HL-60 (cell line): ENCODE data around the gene WWOX.

Experiments
- DNase-seq, 2 experiments: peaks; one replicate each; pipeline ENCODE4 v3.0.0-alpha.2; 2010 to 2020; ENCODE audit warnings: low read depth in 1 of 2, low spot score in 1 of 2
- H3K27ac ChIP-seq: fragments of 250-450 bp; sonication (Bioruptor Pico); replicated peaks from 2 replicates; pipeline ENCODE4 v1.5.1; 2020; ENCODE audit warnings: mild to moderate bottlenecking, moderate library complexity
- H3K27me3 ChIP-seq: fragments of 250-450 bp; sonication (Bioruptor Pico); 2 replicates; pipeline ENCODE4 v1.5.1; 2021; ENCODE audit warnings: mild to moderate bottlenecking, moderate library complexity; ENCODE audit not compliant: insufficient read depth, poor library complexity, severe bottlenecking
- H3K4me3 ChIP-seq: replicated peaks from 2 replicates; pipeline ENCODE4 v1.5.1; 2011; ENCODE audit warnings: mild to moderate bottlenecking, control low read depth, low read length; ENCODE audit not compliant: insufficient read depth
- GABPA ChIP-seq: IDR thresholded peaks from 2 replicates; pipeline ENCODE4 v1.6.1; 2012; ENCODE audit warnings: low read depth
- POLR2AphosphoS5 ChIP-seq: IDR thresholded peaks from 2 replicates; pipeline ENCODE4 v1.6.1; 2012; ENCODE audit warnings: low read depth
- SPI1 ChIP-seq: IDR thresholded peaks from 2 replicates; pipeline ENCODE4 v1.6.1; 2012; ENCODE audit warnings: low read depth, mild to moderate bottlenecking, borderline replicate concordance
- TF ChIP-seq, protein P1 (sequence below): IDR thresholded peaks from 2 replicates; pipeline ENCODE4 v1.6.1; 2012; ENCODE audit warnings: low read depth; ENCODE audit not compliant: insufficient replicate concordance
- TF ChIP-seq, protein P2 (sequence below): IDR thresholded peaks from one replicate; pipeline ENCODE4 v1.5.1; 2011; ENCODE audit warnings: low read length, control low read depth, inconsistent platforms; ENCODE audit not compliant: insufficient read depth

The WWOX gene

DNA sequence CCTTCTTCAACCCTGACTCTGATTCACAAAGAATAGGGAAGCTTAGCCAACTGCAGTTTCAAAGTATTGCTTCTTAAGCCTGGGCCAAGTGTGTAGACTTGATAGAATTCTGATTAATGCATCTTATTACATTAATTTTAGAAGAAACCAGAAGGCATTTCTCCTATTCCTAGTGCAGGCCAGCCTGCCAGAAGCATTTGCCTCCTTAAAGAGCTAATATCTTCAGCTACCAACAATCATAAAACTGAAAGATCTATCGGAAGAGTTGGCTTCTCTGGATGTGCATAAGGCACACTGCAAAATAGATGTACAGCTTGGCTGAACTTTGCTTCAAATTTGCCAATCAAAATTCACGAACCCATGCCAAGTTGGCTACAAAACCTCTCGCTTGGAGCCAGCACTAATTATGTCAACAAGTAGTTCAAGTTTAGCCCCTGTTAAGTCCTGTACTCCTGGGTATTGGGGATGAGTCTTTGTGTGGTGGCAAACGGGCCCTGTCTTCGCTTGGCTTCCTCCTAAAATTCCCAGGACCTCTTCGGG is 717.8 kb downstream of the WWOX start:
- Histone ChIP-seq H3K27ac (no peak overlapping the region), H3K4me3 (no peak overlapping the region), H3K27me3 (no peaks in the 10 kb centered on the region)
- no peak for TF ChIP-seq GABPA
- TF ChIP-seq, protein P1, sequence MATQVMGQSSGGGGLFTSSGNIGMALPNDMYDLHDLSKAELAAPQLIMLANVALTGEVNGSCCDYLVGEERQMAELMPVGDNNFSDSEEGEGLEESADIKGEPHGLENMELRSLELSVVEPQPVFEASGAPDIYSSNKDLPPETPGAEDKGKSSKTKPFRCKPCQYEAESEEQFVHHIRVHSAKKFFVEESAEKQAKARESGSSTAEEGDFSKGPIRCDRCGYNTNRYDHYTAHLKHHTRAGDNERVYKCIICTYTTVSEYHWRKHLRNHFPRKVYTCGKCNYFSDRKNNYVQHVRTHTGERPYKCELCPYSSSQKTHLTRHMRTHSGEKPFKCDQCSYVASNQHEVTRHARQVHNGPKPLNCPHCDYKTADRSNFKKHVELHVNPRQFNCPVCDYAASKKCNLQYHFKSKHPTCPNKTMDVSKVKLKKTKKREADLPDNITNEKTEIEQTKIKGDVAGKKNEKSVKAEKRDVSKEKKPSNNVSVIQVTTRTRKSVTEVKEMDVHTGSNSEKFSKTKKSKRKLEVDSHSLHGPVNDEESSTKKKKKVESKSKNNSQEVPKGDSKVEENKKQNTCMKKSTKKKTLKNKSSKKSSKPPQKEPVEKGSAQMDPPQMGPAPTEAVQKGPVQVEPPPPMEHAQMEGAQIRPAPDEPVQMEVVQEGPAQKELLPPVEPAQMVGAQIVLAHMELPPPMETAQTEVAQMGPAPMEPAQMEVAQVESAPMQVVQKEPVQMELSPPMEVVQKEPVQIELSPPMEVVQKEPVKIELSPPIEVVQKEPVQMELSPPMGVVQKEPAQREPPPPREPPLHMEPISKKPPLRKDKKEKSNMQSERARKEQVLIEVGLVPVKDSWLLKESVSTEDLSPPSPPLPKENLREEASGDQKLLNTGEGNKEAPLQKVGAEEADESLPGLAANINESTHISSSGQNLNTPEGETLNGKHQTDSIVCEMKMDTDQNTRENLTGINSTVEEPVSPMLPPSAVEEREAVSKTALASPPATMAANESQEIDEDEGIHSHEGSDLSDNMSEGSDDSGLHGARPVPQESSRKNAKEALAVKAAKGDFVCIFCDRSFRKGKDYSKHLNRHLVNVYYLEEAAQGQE, result no peak
- TF ChIP-seq POLR2AphosphoS5, result no peak
- TF ChIP-seq, protein P2, sequence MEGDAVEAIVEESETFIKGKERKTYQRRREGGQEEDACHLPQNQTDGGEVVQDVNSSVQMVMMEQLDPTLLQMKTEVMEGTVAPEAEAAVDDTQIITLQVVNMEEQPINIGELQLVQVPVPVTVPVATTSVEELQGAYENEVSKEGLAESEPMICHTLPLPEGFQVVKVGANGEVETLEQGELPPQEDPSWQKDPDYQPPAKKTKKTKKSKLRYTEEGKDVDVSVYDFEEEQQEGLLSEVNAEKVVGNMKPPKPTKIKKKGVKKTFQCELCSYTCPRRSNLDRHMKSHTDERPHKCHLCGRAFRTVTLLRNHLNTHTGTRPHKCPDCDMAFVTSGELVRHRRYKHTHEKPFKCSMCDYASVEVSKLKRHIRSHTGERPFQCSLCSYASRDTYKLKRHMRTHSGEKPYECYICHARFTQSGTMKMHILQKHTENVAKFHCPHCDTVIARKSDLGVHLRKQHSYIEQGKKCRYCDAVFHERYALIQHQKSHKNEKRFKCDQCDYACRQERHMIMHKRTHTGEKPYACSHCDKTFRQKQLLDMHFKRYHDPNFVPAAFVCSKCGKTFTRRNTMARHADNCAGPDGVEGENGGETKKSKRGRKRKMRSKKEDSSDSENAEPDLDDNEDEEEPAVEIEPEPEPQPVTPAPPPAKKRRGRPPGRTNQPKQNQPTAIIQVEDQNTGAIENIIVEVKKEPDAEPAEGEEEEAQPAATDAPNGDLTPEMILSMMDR, result no peak
- no peak for TF ChIP-seq SPI1
- no peak for DNase-seq

DNA sequence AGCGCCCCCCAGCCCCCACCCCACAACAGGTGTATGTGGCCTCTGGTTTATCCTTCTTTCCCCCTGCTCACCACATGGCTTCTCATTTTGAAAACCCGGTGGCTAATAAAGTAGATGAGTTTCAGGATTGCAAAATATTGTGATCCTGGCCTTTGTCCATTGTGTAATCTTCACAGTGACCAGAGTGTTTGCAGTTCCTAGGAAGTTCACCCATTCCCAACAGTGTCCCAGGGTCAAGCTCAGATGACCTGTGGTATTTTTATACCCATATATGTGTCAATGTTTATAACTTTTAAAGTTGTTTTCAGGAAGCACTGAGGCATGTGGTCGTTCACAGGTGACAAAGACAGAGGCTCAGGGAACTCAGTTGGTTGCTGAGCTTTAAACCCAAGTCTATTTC is 721.9 kb downstream of the WWOX start:
- TF ChIP-seq, protein P1, result no peak
- no peak for TF ChIP-seq GABPA
- TF ChIP-seq, protein P2, result no peak
- TF ChIP-seq POLR2AphosphoS5, result no peak
- no peak for TF ChIP-seq SPI1
- Histone ChIP-seq H3K4me3 (no peak overlapping the region), H3K27ac (no peak overlapping the region), H3K27me3 (no peaks in the 10 kb centered on the region)
- DNase-seq, result no peak

DNA sequence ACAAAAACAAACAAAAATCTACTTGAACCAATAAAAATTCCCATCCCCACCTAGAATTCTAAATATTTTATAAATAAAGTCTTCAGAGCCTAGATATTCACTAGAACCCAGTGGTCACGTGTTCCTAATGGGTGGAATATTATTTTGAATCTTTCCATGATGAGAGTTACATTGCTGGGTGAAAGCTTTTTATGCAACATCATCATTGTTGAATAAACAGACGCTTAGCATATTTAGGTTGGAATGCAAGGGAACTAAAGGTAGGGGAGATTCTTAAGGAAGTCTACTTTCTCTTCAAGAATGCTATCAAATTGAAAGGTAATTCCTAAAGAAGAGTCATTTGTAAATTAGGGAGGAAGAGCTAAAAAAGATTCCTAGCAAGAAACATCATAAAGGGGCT is 723.1 kb downstream of the WWOX start:
- TF ChIP-seq GABPA (no peak), SPI1 (no peak), POLR2AphosphoS5 (no peak)
- TF ChIP-seq, protein P1, result no peak
- TF ChIP-seq, protein P2, result no peak
- DNase-seq, result no peak
- no peak overlapping the region for H3K4me3 ChIP-seq
- no peak overlapping the region for H3K27ac ChIP-seq
- no peaks in the 10 kb centered on the region for H3K27me3 ChIP-seq
